HG03558 (cell line): ENCODE measurements around the gene PRDM8.

Source experiments
- ATAC-seq: cut with Tn5 transposase; IDR thresholded peaks from one replicate; pipeline ENCODE4 v1.9.1; 2021; ENCODE audit warnings: moderate number of reproducible peaks; ENCODE audit not compliant: unreplicated experiment; ENCODE audit errors: extremely low read depth

The PRDM8 gene

DNA sequence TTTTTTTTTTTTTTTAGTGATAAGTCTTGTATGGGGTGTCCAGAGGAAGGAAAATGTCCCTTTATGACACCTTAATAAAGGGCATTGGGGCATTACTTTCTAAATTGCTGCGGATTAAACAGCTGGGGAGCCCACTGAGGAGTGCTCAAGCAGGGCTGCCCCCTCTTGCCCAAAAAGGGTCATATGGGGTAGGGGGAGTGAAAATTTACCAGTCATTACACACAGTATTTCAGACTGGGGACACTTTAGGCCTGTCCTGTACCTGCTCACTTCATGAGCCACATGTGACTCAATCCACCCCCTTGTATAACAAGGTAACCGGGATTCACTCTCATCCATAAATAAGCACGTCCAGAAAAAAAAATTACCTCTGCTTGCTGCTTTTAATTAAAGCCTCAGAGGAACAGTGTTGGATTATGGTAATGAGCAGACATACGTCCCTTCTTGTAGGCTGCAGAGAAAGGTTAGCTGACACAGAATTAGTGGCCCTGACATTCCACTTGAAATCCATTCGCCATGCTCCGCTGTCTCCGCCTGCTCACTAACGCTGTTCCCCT, 1.8 kb downstream of the PRDM8 start:
- no peak for ATAC-seq

DNA sequence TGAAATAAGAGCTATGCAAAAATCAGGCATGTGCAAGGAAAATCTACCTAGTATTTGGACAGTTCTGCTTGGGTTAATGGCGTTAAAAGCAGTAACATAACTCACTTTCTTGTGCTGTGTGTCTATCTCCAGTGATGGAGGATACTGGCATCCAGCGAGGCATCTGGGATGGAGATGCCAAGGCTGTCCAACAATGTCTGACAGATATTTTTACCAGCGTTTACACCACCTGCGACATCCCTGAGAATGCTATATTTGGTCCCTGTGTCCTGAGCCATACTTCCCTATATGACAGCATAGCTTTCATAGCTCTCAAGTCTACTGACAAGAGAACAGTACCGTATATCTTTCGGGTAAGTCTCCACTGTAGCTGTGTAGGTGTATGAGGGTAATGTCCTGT, 2.6 kb downstream of the PRDM8 start:
- ATAC-seq = no peak

DNA sequence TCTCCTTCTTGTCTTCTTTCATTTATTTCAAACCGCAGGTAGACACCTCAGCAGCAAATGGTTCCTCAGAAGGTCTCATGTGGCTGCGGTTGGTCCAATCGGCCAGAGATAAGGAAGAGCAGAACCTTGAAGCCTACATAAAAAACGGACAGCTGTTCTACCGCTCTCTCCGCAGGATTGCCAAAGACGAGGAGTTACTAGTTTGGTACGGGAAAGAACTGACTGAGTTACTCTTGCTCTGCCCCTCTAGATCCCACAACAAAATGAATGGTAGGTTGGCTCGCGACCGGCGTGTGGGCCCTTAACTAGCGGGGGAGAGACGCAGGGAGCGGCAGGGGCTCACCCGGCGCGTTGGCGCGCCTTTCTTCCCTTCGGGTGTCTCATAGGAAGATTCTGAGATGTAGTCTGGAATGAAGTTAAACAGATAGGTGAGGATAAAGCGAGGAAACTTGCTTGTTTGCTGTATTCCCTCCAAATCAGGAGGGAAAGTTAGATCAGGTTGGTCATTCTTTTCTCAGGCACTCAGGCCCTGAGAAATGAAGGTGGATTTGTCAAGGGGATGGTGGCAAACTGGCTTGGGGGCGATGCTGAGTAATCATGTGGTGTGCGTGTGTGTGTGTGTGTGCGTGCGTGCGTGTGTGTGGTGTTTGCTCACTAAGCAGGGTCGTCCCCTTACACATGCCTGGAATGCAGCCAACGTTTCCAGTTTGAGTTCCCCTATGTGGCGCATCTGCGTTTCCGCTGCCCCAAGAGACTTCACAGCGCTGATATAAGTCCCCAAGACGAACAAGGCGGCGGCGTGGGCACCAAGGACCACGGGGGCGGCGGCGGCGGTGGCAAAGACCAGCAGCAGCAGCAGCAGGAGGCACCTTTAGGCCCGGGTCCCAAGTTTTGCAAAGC, 4.2 kb downstream of the PRDM8 start:
- ATAC-seq = no peak

DNA sequence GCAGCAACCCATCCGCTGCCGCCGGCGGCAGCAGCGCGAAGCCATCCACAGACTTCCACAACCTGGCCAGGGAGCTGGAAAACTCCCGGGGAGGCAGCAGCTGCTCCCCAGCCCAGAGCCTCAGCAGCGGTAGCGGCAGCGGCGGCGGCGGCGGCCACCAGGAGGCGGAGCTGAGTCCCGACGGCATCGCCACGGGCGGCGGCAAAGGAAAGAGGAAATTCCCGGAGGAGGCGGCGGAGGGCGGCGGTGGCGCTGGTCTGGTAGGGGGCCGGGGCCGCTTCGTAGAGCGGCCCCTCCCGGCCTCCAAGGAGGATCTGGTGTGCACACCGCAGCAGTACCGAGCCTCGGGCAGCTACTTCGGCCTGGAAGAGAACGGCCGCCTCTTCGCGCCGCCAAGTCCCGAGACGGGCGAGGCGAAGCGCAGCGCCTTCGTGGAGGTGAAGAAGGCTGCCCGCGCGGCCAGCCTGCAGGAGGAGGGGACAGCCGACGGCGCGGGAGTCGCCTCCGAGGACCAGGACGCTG, 4.9 kb downstream of the PRDM8 start:
- ATAC-seq = no peak

DNA sequence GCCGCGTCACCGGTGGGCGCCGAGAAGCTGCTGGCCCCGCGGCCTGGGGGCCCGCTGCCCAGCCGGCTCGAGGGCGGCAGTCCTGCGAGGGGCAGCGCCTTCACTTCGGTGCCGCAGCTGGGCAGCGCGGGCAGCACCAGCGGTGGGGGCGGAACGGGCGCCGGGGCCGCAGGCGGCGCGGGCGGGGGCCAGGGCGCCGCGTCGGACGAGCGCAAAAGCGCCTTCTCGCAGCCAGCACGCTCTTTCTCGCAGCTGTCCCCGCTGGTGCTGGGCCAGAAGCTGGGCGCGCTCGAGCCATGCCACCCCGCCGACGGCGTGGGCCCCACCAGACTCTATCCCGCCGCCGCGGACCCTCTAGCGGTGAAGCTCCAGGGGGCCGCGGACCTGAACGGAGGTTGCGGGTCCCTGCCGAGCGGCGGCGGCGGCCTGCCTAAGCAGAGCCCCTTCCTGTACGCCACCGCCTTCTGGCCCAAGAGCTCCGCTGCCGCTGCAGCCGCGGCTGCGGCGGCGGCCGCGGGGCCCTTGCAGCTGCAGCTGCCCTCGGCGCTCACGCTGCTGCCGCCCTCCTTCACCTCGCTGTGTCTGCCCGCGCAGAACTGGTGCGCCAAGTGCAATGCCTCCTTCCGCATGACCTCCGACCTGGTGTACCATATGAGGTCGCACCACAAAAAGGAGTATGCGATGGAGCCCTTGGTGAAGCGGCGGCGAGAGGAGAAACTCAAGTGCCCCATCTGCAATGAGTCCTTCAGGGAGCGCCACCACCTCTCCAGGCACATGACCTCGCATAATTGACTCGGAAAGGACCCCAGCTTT, 5.6 kb downstream of the PRDM8 start:
- ATAC-seq = no peak

DNA sequence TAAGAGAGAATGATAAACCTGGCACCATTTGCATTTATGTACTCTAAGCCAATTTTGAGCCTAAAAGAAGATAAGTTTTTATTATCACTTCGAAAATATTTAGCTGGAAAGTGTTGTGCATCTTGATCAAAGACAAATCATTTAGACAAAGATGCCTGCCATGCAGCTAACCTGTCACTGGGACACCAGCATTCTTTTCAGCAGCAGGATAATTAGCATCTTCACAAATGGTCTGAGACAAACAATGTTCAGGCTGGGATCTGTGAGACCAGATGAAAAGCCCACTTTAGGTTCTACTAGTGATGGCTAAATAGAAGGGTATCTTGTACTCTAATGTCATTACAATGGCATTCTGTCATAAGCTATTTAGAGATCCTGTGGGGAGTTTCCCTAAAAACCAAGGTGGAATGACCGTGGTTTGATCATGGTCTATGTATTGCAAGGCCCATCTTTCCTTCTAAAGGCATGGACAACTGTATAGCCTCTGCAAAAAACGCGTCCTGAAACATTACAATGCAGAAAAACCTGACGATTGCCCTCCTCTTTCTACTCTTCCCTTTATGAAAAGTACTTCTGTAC, 7.2 kb downstream of the PRDM8 start:
- ATAC-seq = no peak

DNA sequence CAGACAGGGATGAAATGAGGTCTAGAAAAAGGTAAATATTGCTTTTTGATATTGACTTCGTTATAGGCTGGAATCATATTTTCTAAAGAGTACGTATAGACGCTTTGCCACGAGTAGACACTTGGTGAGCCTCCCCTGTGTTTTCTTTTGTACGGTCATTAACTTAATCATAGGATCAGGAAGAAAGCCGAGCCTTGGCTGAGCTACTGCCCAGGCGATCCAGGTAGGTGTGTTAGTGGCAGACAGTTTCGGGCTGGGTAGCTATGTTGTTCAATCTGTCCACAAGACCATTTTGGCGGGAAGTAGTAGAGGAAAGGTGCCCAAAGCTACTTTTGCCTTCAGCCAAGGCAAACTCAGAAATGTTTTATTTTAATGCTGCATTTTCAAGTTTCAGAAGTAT, 8.8 kb downstream of the PRDM8 start:
- ATAC-seq = no peak

DNA sequence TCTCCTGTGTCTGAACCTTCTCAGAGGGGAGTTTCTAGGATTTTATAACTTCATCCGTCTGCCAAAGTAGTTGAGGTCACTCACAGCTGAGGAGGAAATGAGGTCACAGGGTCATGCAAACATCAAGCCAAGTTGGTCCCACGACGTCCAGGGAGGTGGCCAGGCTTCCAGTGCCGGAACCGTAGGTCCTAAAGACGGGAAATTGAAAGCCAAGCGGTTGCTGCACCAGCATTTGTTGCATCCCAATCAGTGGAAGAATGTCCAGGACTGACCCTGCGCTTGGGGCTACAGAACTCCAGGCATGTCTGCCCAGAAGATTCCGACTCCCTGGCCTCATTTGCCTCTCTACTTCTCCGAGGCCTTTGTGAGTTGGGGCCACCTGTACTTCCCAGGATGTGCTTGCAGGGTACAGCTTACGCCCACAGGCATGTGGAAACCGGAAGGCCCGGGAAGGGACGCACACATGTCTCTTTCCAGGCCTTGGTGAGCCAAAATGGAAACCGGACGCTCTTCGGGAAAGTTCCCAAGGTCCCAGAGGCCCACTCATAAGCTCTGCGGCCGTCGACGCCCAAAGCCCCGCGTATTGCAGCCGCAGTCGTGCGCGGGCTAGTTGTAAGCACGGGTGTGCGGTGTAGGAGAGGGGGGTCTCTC, 9.3 kb downstream of the PRDM8 start:
- ATAC-seq = no peak

DNA sequence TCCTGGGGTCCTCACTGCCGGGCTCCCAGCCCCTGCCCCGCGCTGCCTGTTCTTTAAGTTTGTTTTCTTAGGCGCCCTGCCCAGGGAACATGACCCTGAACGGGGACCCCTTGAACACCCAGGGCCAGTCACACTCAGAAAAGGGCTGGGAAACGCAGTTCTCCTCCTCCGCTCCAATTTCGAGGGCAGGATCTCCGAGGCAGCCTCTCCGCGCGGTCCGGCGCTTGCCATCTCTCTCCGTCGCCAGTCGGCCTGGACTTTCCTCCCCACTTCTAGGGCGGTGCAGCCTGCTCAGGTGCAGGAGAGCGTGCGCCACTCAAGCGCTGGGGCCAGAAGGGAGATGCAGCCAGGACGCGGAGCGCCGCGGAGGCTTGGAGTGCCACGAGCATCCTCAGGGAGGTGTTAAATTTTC, 9.9 kb downstream of the PRDM8 start:
- ATAC-seq = no peak

DNA sequence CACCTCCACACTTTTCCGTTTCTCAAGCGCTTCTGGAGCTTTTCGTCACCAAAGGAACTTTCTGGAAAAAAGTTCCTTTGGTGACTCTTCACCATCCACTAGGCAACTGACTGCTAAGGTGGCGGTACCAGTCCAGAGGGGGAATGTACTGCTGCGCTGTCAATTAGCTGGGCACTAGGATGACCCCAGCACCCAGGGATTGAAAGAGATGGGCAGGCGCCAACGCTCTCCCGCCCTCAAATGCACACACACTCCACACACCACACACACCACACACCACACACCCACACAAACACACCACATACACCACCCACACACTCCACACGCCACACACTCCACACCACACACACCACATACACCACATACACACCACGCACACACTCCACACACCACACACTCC, 10.4 kb downstream of the PRDM8 start:
- ATAC-seq = no peak

DNA sequence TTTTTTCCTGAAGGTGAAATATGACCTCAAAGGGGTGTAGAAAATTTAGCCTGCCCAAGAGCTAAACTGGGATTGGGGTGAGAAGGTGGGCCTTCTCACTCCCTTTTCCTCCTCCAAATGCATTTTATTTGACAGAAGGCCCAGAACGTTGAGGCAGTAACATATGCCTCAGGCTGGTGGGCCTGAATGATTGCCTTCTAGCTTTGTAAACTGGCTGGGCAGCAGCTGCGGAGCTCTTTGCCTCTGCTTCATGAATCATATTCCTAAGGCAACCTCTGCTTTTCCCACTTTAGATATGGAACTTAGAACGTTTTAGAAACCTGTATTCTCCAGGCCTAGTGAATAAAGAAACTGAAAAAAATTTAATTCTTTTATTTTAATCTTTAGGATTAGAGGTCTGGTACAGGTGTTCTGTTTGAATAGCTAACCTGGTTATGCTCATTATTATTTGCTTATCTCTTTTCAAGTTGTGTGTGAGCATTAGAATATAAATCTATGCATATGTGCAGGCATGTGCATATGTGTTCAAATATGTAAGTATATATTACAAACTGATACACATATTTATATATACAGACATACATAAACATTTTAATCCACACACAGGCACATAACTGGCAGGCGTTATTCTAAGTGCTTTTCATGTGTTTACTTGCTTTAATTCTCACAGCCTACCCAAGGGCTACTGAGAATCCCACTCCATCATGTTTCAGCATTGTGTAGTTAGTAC, 11.5 kb downstream of the PRDM8 start:
- ATAC-seq = no peak

DNA sequence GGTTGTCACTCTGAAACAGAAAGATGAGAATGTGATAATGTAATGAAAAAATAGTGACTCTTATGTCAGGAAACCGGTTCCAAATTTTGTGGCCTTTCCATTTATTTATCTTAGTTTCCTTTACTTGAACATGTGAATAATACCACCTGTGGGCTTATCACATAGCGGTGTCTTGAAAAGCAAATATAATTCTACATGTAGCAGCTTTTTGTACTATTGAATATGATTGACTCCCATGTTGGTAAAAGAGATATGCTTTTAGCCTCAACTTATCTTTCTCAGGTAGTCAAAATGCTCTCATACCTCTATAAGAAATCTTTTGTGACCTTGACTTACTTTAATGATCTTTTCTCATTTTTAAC, 12.0 kb downstream of the PRDM8 start:
- ATAC-seq = no peak

DNA sequence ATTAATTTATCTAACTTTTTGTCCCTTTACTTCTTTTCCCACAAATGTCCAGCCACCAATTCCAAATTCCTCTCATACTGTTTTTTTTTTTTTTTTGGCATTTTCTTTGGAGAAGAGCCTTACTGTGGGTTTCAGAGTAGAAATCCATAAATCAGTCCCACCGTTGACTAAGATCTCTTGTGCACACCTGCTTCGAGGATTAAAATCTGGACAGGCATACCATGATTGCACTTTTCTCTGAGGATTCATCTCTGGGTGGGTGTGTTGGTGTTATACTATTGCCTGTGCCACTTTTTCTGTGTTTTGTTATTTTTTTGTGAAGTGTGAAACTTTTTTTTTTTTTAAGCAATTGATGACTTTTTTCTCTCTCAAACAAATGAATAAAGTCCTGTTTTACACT, 13.2 kb downstream of the PRDM8 start:
- no peak for ATAC-seq

DNA sequence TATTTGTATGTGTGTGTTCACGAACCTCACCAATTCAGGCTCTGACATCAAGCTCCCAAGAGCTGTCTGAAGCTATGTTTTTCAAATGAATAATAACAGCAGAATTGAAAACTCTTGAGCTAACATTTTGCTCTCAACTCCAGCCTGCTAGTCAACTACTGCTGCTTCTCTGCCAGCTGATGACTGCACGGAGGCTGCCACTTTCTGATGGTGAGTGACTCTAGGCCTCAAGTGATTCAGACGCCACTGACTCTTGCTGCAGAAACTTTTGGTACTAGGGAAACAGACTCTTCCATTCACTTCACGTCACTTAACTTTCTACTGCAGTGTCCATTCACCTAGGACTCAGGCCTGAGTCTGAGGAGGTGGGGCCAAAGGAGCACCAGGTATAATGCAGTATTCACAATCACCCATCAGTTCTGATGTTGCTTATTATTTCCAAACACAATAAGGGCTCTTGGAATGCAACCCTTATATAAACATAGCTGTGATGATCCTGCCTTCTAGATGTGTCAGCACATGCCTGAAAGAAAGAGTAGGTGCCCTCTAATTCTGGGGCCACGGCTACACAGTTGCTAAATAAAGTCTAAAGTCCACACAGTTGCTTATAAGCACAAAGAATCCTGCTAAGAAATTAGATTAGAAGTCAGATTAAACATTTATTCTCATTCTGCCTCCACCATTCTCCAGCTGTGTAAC, 16.0 kb downstream of the PRDM8 start:
- no peak for ATAC-seq

DNA sequence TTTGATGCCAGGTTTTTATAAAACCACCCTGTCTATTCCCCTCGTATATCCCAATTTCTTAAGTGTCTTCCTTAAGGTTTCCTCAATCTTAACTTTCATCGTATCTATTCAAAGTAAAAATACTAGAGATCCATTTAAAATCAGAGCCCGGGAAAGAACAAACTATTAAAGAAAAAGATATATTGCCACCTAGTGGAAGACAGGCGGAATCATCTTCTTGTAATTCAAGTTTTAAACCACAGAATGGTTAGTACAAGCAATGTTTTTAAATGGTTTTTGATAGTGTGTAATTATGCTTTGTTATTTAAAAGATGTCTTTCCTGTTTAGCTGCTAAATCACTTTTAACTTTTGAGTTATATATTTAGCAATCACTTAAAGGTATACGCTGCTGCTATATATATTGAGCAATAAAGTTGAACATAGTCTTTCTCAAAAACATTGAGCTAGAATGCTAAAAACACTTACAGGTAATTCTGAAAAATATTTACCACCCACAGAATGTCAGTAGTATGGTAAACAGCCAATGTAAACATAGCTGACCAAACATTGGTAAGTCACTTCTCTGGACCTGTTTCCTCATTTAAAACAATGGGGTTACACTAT, 18.2 kb downstream of the PRDM8 start:
- ATAC-seq = no peak

DNA sequence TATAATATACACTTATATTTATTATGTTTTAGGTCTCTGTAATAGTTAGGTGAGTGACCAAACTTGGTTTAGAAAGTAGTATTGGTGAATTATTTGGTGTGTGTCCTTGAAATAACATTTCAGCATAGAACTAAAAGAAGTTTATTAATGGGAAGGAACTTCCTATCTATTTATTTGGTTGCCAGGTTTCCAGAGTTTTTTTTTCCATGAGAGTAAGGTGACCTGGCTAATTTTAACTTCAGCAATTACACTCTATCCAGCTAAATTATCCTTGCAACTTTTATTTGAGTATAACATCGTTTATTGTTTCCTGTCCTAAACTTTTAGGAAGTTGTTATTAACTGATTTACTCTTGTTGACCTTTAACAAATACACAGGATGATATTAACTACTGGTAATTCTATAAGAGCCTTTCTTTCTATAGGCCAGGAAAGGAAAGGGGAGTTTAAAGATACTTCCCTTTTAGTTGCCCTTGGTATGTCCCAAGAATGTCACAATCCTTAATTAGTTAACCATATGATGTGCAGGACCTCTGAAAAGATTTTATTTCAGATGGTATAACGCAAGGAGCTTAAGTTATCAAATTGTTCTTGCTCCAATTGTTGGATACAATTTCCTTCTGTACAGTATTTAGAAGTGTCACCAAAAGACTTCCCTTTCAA, 18.9 kb downstream of the PRDM8 start:
- no peak for ATAC-seq

DNA sequence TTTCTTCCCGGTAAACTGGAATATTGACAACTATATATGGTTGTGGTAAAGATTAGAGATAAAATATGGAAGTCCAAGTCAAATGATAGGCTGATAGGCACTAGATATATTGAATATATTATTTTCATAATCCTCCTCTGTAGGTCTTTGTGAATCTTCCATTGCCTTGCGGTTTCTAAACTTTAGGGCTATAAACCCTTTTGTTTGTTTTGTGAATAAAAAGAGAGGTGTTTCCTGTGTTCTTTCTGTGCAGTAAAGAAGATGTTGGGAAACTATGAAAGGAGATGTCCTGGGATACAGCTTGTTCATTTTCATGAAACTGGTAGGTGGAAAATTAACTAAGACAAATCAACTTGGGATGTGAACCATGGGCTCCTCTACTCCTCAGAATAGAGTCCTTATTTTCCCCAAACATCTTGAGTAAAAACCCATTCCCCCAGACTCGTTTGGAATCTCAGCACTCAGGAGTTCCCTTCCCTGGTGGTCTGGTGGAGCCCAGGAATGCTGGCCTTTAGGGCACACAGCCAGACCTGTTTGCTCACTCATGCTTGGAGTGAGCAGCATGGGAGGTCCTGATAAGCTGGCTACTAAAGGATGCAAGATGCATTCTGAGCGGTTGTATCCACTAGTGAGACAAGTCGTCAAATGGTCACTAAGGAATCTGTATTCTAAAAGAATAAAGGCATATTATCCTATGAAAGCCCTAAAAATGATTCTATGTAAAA, 22.2 kb downstream of the PRDM8 start:
- ATAC-seq = no peak
